Measurements from ENCODE around the gene PLD6. TPM values are rescaled to one million over a fixed set of nuclear protein-coding genes. Genes with fewer than 3 reads are reported as not detected.

Gene PLD6
- polyA plus RNA-seq, 1 donor (not counting 4 experiments of a cell fraction or from before 2014, with no cell fraction given): 1.6 TPM

DNA sequence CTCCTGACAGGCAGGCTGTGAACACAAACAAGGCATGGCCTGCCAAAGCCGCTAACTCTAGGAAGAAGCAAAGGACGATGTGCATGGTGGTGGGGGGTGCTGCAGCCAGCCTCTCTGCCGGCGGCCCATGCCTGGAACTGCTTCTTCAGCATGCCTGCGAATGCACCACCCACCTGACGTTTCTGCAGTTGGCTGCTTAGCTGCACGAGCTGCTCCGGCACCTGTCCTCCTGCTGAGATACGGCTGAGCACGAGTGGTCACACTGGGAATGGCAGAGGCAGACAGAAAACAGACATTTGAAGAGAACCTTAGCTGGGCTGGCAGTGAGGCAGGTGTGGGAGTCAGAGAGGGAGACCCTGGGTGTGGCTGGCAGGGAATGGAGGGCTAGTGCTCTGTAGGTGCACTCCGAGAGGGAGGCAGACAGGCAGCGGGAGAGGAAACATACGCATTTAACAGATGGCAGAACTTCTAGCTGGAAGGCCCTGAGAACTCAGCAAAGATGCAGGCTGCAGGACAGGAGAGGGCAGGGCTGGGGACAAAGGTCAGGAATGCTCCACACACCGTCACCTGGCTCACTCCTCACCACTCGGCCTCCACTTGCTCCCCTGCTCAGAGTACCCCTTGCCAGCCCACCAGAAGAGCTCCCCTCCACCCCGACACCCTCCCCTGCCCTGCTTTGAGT lies 25.6 kb upstream of the PLD6 start:
- H3K79me2 ChIP-seq (ENCODE audit: control insufficient read depth, insufficient read depth, low read length): peaks cover 38% of the 10 kb centered on the region
- DNase-seq (ENCODE audit: low read depth, low spot score) (no peak), FAIRE-seq (no peak)
- H3K4me1 ChIP-seq (ENCODE audit: control insufficient read depth, extremely low read depth, insufficient read depth, low read length): peaks cover 12% of the 10 kb centered on the region
- no peaks in the 10 kb centered on the region for H3K9me3 ChIP-seq (ENCODE audit: control insufficient read depth, low read depth, low read length)
- no peak overlapping the region for H3K4me3 ChIP-seq (ENCODE audit: control insufficient read depth in 2 of 3, extremely low read depth in 1 of 3, insufficient read depth in 2 of 3, low read depth in 1 of 3, low read length in 3 of 3)
- no peaks in the 10 kb centered on the region for H3K27me3 ChIP-seq (ENCODE audit: control insufficient read depth, extremely low read depth, insufficient read depth, low read length)
- H3K9me1 ChIP-seq (ENCODE audit: control insufficient read depth, extremely low read depth, insufficient read depth, low read length): no peaks in the 10 kb centered on the region
- no peak overlapping the region for H3K27ac ChIP-seq (ENCODE audit: control insufficient read depth, insufficient read depth, low read length)
- H3K9ac ChIP-seq (ENCODE audit: control insufficient read depth, extremely low read depth, insufficient read depth, low read length): no peak overlapping the region
- peaks cover 4% of the 10 kb centered on the region for H4K20me1 ChIP-seq (ENCODE audit: control insufficient read depth, extremely low read depth, insufficient read depth, low read length)
- no peak overlapping the region for H2AFZ ChIP-seq (ENCODE audit: control insufficient read depth, low read length)
- H3K4me2 ChIP-seq (ENCODE audit: control insufficient read depth, extremely low read depth, insufficient read depth, low read depth, low read length): no peak overlapping the region
- peaks cover 23 to 44% of the 10 kb centered on the region in 2 experiments for H3K36me3 ChIP-seq (ENCODE audit: control insufficient read depth in 2 of 2, extremely low read depth in 1 of 2, insufficient read depth in 2 of 2, low read length in 2 of 2)
- dilution Hi-C loops (cut with MboI; ENCODE audit: extremely low pct_ligation_motif_present, low sequenced_read_pairs): no loop called here
- TF ChIP-seq EZH2 (IDR thresholded peaks at IDR 0.05; ENCODE audit: low read length): no peak
- TF ChIP-seq, protein P1, sequence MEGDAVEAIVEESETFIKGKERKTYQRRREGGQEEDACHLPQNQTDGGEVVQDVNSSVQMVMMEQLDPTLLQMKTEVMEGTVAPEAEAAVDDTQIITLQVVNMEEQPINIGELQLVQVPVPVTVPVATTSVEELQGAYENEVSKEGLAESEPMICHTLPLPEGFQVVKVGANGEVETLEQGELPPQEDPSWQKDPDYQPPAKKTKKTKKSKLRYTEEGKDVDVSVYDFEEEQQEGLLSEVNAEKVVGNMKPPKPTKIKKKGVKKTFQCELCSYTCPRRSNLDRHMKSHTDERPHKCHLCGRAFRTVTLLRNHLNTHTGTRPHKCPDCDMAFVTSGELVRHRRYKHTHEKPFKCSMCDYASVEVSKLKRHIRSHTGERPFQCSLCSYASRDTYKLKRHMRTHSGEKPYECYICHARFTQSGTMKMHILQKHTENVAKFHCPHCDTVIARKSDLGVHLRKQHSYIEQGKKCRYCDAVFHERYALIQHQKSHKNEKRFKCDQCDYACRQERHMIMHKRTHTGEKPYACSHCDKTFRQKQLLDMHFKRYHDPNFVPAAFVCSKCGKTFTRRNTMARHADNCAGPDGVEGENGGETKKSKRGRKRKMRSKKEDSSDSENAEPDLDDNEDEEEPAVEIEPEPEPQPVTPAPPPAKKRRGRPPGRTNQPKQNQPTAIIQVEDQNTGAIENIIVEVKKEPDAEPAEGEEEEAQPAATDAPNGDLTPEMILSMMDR (optimal IDR thresholded peaks at IDR 0.05 in 1 of 3, IDR thresholded peaks at IDR 0.05 in 1 of 3, conservative IDR thresholded peaks at IDR 0.05 in 1 of 3; ENCODE audit: extremely low read depth in 1 of 3, insufficient read depth in 2 of 3, low read length in 3 of 3): no peak

DNA sequence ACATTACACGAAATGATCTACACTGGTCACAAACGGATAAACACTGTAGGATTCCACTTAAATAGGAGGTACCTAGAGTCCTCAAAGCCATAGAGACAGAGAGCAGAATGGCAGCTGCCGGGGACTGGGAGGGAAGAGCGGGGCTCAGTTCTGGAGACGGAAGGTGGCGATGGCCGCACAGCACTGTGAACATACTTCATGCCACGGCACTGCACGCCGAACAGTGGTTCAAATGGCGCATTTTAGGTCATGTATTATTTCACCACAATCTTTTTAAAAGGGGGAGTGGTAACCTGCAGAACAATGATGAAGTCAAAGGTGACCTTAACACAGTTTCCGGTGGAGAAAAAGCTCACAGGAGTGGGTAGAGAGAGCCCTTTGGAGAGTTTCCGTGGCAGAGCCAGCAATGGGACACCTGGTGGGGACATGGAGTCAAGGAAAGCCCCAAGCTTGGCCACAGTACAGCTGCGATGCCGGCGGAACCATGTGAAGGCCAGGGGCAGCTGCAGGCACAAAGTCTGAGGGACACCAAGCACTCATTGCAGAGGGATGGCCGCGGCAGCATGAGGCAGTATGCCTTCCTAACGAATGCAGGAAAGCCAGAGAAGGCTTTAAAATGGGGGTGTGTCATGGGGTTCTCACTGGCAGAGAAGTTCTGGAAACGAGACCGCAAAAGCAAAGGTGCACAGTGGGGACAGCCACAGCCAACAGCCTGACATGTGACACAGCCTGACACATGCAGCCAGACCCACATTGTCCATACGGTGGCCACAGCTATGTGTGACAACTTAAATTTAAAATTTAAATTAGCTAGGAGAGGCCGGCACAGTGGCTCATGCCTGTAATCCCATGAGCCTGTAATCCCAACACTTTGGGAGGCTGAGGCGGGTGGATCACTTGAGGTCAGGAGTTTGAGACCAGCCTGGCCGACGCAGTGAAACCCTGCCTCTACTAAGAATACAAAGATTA lies 23.6 kb upstream of the PLD6 start:
- Histone ChIP-seq H3K79me2 (ENCODE audit: control insufficient read depth, insufficient read depth, low read length) (peaks cover 19% of the 10 kb centered on the region), H3K36me3 (ENCODE audit: control insufficient read depth in 2 of 2, extremely low read depth in 1 of 2, insufficient read depth in 2 of 2, low read length in 2 of 2) (peaks cover 33 to 56% of the 10 kb centered on the region in 2 experiments), H3K27ac (ENCODE audit: control insufficient read depth, insufficient read depth, low read length) (no peak overlapping the region), H3K4me2 (ENCODE audit: control insufficient read depth, extremely low read depth, insufficient read depth, low read depth, low read length) (no peak overlapping the region), H3K9me1 (ENCODE audit: control insufficient read depth, extremely low read depth, insufficient read depth, low read length) (no peaks in the 10 kb centered on the region), H3K9me3 (ENCODE audit: control insufficient read depth, low read depth, low read length) (no peaks in the 10 kb centered on the region), H3K4me3 (ENCODE audit: control insufficient read depth in 2 of 3, extremely low read depth in 1 of 3, insufficient read depth in 2 of 3, low read depth in 1 of 3, low read length in 3 of 3) (no peak overlapping the region), H2AFZ (ENCODE audit: control insufficient read depth, low read length) (no peak overlapping the region), H3K27me3 (ENCODE audit: control insufficient read depth, extremely low read depth, insufficient read depth, low read length) (no peaks in the 10 kb centered on the region), H3K4me1 (ENCODE audit: control insufficient read depth, extremely low read depth, insufficient read depth, low read length) (no peaks in the 10 kb centered on the region), H3K9ac (ENCODE audit: control insufficient read depth, extremely low read depth, insufficient read depth, low read length) (no peak overlapping the region), H4K20me1 (ENCODE audit: control insufficient read depth, extremely low read depth, insufficient read depth, low read length) (no peaks in the 10 kb centered on the region)
- TF ChIP-seq, protein P1 (optimal IDR thresholded peaks at IDR 0.05 in 1 of 3, IDR thresholded peaks at IDR 0.05 in 1 of 3, conservative IDR thresholded peaks at IDR 0.05 in 1 of 3; ENCODE audit: extremely low read depth in 1 of 3, insufficient read depth in 2 of 3, low read length in 3 of 3): no peak
- TF ChIP-seq EZH2 (IDR thresholded peaks at IDR 0.05; ENCODE audit: low read length): no peak
- no peak for DNase-seq (ENCODE audit: low read depth, low spot score)
- FAIRE-seq: no peak
- dilution Hi-C loops (cut with MboI; ENCODE audit: extremely low pct_ligation_motif_present, low sequenced_read_pairs): no loop called here
